Type B pancreatic cell (in vitro differentiated cells): ENCODE measurements around the gene SELE. TPM values are rescaled to one million over a fixed set of nuclear protein-coding genes. Genes with fewer than 3 reads are reported as not detected.

Experiments
- DNase-seq: peaks from one replicate; pipeline ENCODE4 v3.0.0; 2021; ENCODE audit warnings: mixed read lengths; ENCODE audit not compliant: unreplicated experiment; ENCODE audit errors: extremely low spot score
- H3K27ac Mint-ChIP-seq: 2 replicates; pipeline ENCODE4 v1.8.0; 2021; ENCODE audit warnings: mild to moderate bottlenecking, mixed read lengths
- H3K27me3 Mint-ChIP-seq: 2 replicates; pipeline ENCODE4 v1.8.0; 2021; ENCODE audit warnings: mixed read lengths
- H3K36me3 Mint-ChIP-seq: 2 replicates; pipeline ENCODE4 v1.8.0; 2021; ENCODE audit warnings: mixed read lengths
- H3K4me1 Mint-ChIP-seq: one replicate; pipeline ENCODE4 v1.8.0; 2021; ENCODE audit warnings: mixed read lengths; ENCODE audit not compliant: unreplicated experiment
- H3K4me3 Mint-ChIP-seq: 2 replicates; pipeline ENCODE4 v1.8.0; 2021; ENCODE audit warnings: mild to moderate bottlenecking, mixed read lengths
- H3K9me3 Mint-ChIP-seq: 2 replicates; pipeline ENCODE4 v1.8.0; 2021; ENCODE audit warnings: mixed read lengths
- total RNA-seq: library from RNA; stranded (reverse); gene quantifications from 2 replicates; pipeline ENCODE4 v1.2.1, GENCODE V29; 2021; ENCODE audit warnings: low replicate concordance
- TF ChIP-seq, protein P1 (sequence below): fragments of 200-600 bp; sonication (generic); conservative IDR thresholded peaks from 2 replicates; pipeline ENCODE4 v1.5.0; 2021; ENCODE audit warnings: antibody characterized with exemption, mild to moderate bottlenecking

The SELE gene
- total RNA-seq, 1 donor from 2014 or later = 0.12 TPM

- no peaks in the 10 kb centered on the region for H3K36me3 Mint-ChIP-seq
- peaks cover 7% of the 10 kb centered on the region for H3K4me1 Mint-ChIP-seq
- TF ChIP-seq, protein P1, sequence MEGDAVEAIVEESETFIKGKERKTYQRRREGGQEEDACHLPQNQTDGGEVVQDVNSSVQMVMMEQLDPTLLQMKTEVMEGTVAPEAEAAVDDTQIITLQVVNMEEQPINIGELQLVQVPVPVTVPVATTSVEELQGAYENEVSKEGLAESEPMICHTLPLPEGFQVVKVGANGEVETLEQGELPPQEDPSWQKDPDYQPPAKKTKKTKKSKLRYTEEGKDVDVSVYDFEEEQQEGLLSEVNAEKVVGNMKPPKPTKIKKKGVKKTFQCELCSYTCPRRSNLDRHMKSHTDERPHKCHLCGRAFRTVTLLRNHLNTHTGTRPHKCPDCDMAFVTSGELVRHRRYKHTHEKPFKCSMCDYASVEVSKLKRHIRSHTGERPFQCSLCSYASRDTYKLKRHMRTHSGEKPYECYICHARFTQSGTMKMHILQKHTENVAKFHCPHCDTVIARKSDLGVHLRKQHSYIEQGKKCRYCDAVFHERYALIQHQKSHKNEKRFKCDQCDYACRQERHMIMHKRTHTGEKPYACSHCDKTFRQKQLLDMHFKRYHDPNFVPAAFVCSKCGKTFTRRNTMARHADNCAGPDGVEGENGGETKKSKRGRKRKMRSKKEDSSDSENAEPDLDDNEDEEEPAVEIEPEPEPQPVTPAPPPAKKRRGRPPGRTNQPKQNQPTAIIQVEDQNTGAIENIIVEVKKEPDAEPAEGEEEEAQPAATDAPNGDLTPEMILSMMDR = no peak
- peaks cover 3% of the 10 kb centered on the region for H3K27me3 Mint-ChIP-seq
- H3K4me3 Mint-ChIP-seq = no peak overlapping the region
- DNase-seq = no peak
- H3K9me3 Mint-ChIP-seq = no peaks in the 10 kb centered on the region
- no peak overlapping the region for H3K27ac Mint-ChIP-seq
Observed at GRCh38 chr1:169708647-169709046, 25.2 kb downstream of the SELE start.

DNA sequence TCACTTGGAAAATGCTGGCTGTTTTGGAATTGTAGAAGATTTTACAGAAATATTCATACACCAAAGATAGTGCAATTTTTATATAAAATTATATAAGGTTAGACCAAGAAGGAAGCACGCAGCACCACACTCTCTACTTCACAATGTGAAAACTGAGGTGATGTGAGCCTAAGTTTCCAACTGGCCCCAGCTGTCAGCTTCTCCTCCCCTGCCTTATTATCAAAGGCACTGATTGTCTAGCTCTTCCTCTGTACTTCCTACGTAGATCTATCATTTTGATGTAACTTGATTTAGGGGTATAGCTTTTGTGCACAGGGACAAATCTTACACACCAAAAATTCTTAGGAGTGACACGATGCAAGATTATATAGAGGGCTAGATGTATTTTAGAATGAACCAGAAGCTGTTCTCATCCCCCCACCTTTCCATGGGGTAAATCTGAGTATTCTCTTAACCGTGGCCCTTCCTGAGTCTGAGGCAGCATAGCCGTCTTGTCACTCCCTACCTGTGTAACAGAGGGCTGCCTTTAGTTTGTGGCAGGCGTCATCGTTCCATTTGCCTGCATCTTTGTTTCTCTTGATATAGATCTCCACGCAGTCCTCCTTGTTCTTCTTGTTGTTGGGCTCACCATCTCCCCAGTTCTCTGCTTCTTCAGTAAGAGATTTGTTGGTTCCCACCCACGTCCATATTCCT, 25.8 kb downstream of the SELE start:
- peaks cover 3% of the 10 kb centered on the region for H3K27me3 Mint-ChIP-seq

DNA sequence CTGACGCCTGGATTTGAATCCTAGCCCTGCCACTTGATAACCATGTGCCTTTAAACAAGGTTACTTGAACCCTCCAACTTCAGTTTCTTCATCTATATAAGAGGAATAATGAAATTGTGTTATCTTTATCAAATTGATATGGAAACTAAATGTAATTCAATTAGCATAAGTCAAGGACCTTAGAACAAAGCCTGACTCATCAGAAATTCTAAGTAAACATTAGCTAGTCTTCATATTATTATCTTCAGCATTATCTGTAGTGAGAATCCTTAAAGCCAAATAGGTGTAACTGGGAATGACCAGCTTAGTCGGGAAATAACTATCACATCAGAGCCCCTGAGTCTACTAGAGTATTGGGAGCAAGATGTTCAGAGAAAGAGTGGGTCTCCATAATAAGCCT, 29.1 kb downstream of the SELE start:
- Mint-ChIP-seq H3K27me3 (peaks cover 3% of the 10 kb centered on the region), H3K36me3 (no peaks in the 10 kb centered on the region), H3K4me3 (no peak overlapping the region), H3K9me3 (no peaks in the 10 kb centered on the region), H3K4me1 (peaks cover 4% of the 10 kb centered on the region), H3K27ac (no peak overlapping the region)
- TF ChIP-seq, protein P1 = no peak
- DNase-seq = no peak

More for the DNA sequence above, 25.8 kb downstream of the SELE start:
- no peak for DNase-seq
- Mint-ChIP-seq H3K4me1 (peaks cover 7% of the 10 kb centered on the region), H3K27ac (no peak overlapping the region), H3K4me3 (no peak overlapping the region), H3K36me3 (no peaks in the 10 kb centered on the region), H3K9me3 (no peaks in the 10 kb centered on the region)
- TF ChIP-seq, protein P1 = no peak

DNA sequence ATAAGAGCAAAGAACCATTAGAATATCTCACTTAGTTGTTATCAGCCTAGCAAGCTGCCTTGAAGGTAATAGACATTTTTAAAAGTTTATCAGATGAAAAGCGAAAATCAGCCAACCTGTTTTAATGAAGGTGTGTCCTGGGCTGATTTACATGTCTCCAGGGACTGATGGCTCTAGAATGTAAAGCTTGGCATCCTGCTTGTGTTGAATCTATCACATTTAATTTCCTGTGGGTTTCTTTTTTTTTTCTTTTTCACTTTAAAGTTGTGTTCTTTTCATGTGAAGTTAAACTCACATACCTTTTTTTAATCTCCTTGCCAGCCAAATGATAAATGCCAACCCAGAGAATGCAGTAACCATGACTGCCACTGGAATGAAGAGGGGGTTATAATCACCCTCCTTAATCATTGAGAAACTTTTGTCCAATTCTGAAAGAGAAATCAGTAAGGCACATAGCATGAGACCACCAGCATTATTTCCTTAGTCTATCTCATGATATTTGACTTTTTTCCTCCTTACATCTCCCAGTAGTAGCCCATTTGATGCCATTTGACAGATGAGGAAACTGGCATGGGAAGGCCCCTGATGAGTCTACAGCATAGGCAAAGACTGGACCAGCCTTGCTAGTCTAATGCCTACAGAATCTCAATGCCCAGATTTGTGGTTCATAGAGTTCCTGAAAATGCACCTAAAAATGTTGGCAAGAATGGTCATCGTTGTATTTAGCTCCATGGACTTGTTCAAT, 32.4 kb downstream of the SELE start:
- DNase-seq = no peak
- Mint-ChIP-seq H3K27ac (no peak overlapping the region), H3K27me3 (no peaks in the 10 kb centered on the region), H3K4me3 (no peak overlapping the region), H3K36me3 (no peaks in the 10 kb centered on the region), H3K9me3 (no peaks in the 10 kb centered on the region), H3K4me1 (peaks cover 4% of the 10 kb centered on the region)
- TF ChIP-seq, protein P1 = no peak

DNA sequence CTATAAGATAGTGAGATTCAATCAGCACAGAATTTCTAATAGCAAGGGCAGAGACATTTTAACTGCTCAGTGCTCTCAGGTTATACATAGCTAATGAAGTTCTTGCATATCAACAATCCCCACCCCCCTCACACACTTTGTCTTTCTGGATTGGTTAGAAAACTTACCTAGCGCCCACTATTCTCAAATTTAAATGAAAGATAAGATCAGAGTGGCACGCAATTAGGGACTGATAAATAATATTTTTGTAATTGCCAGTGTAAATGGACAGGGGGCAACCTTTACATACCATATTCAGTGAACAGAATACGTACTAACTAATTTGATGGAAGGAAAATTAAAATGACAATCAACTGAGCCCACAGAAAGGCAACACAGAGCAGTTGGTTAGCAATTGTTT, 34.2 kb downstream of the SELE start:
- no peaks in the 10 kb centered on the region for H3K27me3 Mint-ChIP-seq
- no peaks in the 10 kb centered on the region for H3K9me3 Mint-ChIP-seq
- H3K4me3 Mint-ChIP-seq = no peak overlapping the region
- TF ChIP-seq, protein P1 = no peak
- H3K27ac Mint-ChIP-seq = no peak overlapping the region
- H3K36me3 Mint-ChIP-seq = no peaks in the 10 kb centered on the region
- no peak for DNase-seq
- peaks cover 4% of the 10 kb centered on the region for H3K4me1 Mint-ChIP-seq
